Astrocyte (in vitro differentiated cells and primary cell): ENCODE measurements around the gene TAF5L.

Source experiments
- CTCF ChIP-seq: IDR thresholded peaks from 2 replicates; pipeline ENCODE4 v1.5.1; 2011; ENCODE audit warnings: low read depth, mild to moderate bottlenecking, inconsistent platforms, low read length, moderate library complexity; ENCODE audit not compliant: insufficient read depth
- EZH2 ChIP-seq: IDR thresholded peaks from 2 replicates; pipeline ENCODE4 v1.6.1; 2012; ENCODE audit warnings: mild to moderate bottlenecking, low read length, inconsistent platforms; ENCODE audit not compliant: insufficient read depth

DNA sequence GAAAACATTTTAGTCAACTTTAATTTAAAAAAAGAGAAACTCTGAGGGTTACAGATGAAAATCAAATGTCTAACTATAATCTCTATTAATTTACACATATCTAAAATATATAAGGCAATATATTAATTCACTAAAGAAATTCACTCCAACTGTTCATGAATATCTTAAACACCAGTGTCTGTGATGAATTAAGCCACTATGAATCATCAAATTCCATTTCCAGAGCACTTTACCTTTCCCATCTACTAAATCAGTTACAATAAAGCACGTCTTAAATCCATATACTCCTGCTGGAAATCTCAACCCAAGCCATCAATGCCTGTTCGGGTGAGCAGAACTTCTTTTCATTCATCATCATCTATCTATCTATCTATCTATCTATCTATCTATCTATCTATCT, 4.3 kb downstream of the TAF5L start:
- TF ChIP-seq CTCF (no peak), EZH2 (no peak)
